Transverse colon (tissue), 4 donors: ENCODE measurements around the gene AARS2. TPM values are rescaled to one million over a fixed set of nuclear protein-coding genes. Genes with fewer than 3 reads are reported as not detected.

Experiments used
- DNase-seq: peaks from one replicate; pipeline ENCODE4 v3.0.0-alpha.2; 2019
- H3K27ac ChIP-seq, 4 donors: fragments of 200-600 bp; sonication (generic); 2 replicates each; pipeline ENCODE4 v1.5.1; 2016 to 2018; ENCODE audit warnings: inconsistent platforms in 4 of 4
- H3K27me3 ChIP-seq: fragments of 200-600 bp; sonication (generic); 2 replicates; pipeline ENCODE4 v1.5.1; 2017; ENCODE audit warnings: inconsistent platforms
- H3K36me3 ChIP-seq, 4 donors: fragments of 200-600 bp; sonication (generic); 2 replicates each; pipeline ENCODE4 v1.5.1; 2017 to 2019; ENCODE audit warnings: inconsistent platforms in 4 of 4
- H3K4me1 ChIP-seq, 4 donors: fragments of 200-600 bp; sonication (generic); 2 replicates each; pipeline ENCODE4 v1.5.1; 2017 to 2020; ENCODE audit warnings: inconsistent platforms in 4 of 4
- H3K4me3 ChIP-seq, 4 donors: fragments of 200-600 bp; sonication (generic); 1 replicate in 1 of 4; 2 replicates in 3 of 4; pipeline versions ENCODE4 v1.5.1 to v1.6.1; 2017 to 2019; ENCODE audit warnings: inconsistent platforms in 4 of 4
- H3K9me3 ChIP-seq, 2 donors: fragments of 200-600 bp; sonication (generic); 2 replicates each; pipeline ENCODE4 v1.5.1; 2017 to 2019; ENCODE audit warnings: inconsistent platforms in 2 of 2
- CTCF ChIP-seq, 5 experiments: fragments of 200-600 bp in 3 of 5; fragments of 450-650 bp in 2 of 5; sonication (generic) in 3 of 5; IDR thresholded peaks; 1 replicate in 2 of 5; 2 replicates in 3 of 5; pipeline ENCODE4 v1.5.1; 2016 to 2017; ENCODE audit warnings: antibody characterized with exemption in 5 of 5, inconsistent platforms in 3 of 5, mild to moderate bottlenecking in 2 of 5, moderate library complexity in 1 of 5
- EP300 ChIP-seq: sonication (generic); formaldehyde crosslinking; IDR thresholded peaks from one replicate; pipeline ENCODE4 v1.6.1; 2017; ENCODE audit warnings: antibody characterized with exemption, low read depth
- POLR2A ChIP-seq: fragments of 450-650 bp; IDR thresholded peaks from one replicate; pipeline ENCODE4 v1.6.1; 2016; ENCODE audit warnings: antibody characterized with exemption, mild to moderate bottlenecking, moderate library complexity
- POLR2AphosphoS5 ChIP-seq, 3 donors: sonication (generic); formaldehyde crosslinking; IDR thresholded peaks; one replicate each; pipeline ENCODE4 v1.6.1; 2016; ENCODE audit warnings: antibody characterized with exemption in 3 of 3
- WGBS, 2 donors: methylation state at CpG; one replicate each; pipeline ENCODE4 v1.1.5; 2018; ENCODE audit warnings: low coverage in 1 of 2; 5-methylcytosine and 5-hydroxymethylcytosine counted together
- in situ Hi-C, 4 donors: fragments of 200-750 bp; cut with MboI; loops; one replicate each; pipeline versions ENCODE4 v1.15.0 to v1.15.1; 2017; ENCODE audit warnings: low sequenced_read_pairs in 3 of 4, low pct_ligation_motif_present in 1 of 4, low pct_unique_long_range_greater_than_20kb in 1 of 4
- intact Hi-C: fragments of 100-400 bp; cut with DNase I; formaldehyde crosslinking; loops from one replicate; pipeline ENCODE4 v1.15.1; 2023; ENCODE audit warnings: low total_unique reads
- total RNA-seq, 4 donors: library from RNA; depleted of rRNA; stranded (reverse); fragments of >200 nt; gene quantifications; one replicate each; pipeline ENCODE4 v1.1.0, GENCODE V29; 2016

AARS2 gene
- total RNA-seq, 4 donors from 2014 or later: 9.1 to 18.3 (median 14.8) TPM

GRCh38 chr6:44285552-44286284, 27.4 kb downstream of the AARS2 start:
- no peak overlapping the region for H3K4me3 ChIP-seq
- no peak for DNase-seq
- 41 to 82% methylated on average over 3 to 25 of the region's 25 CpGs for WGBS, 2 donors
- no peak for TF ChIP-seq CTCF (IDR thresholded peaks at IDR 0.05)
- TF ChIP-seq EP300: no peak
- no peak for TF ChIP-seq POLR2A
- TF ChIP-seq POLR2AphosphoS5 (IDR thresholded peaks at IDR 0.05): no peak
- H3K9me3 ChIP-seq: no peaks in the 10 kb centered on the region
- H3K36me3 ChIP-seq: no peaks in the 10 kb centered on the region
- intact Hi-C loops: no loop called here
- H3K27ac ChIP-seq: no peak overlapping the region
- in situ Hi-C loops: no loop called here
- H3K4me1 ChIP-seq: no peaks in the 10 kb centered on the region
- peaks cover 46% of the 10 kb centered on the region for H3K27me3 ChIP-seq

- no peaks in the 10 kb centered on the region for H3K9me3 ChIP-seq
- in situ Hi-C loops: loop anchor here in 1 of 4 donors (5.0 kb wide), 1 partner anchor 47 kb away; no protein-coding TSS in a partner anchor
- H3K27ac ChIP-seq: no peak overlapping the region
- no peaks in the 10 kb centered on the region for H3K4me1 ChIP-seq
- no peak overlapping the region for H3K4me3 ChIP-seq
- 55 to 63% methylated on average over 2 to 4 of the region's 4 CpGs for WGBS, 2 donors
- intact Hi-C loops: no loop called here
- no peak for TF ChIP-seq POLR2A
- TF ChIP-seq POLR2AphosphoS5 (IDR thresholded peaks at IDR 0.05): no peak
- TF ChIP-seq EP300: no peak
- no peak for TF ChIP-seq CTCF (IDR thresholded peaks at IDR 0.05)
- H3K27me3 ChIP-seq: peaks cover 41% of the 10 kb centered on the region
- no peak for DNase-seq
- H3K36me3 ChIP-seq: no peaks in the 10 kb centered on the region
Observed at GRCh38 chr6:44284867-44285266, 28.3 kb downstream of the AARS2 start.

- intact Hi-C loops: no loop called here
Observed at GRCh38 chr6:44284121-44284520, 29.0 kb downstream of the AARS2 start.

More at GRCh38 chr6:44284121-44284520, 29.0 kb downstream of the AARS2 start:
- Histone ChIP-seq H3K27me3 (peaks cover 35% of the 10 kb centered on the region), H3K9me3 (no peaks in the 10 kb centered on the region), H3K27ac (no peak overlapping the region), H3K4me3 (no peak overlapping the region), H3K4me1 (no peaks in the 10 kb centered on the region), H3K36me3 (no peaks in the 10 kb centered on the region)
- in situ Hi-C loops: loop anchor here in 1 of 4 donors (5.0 kb wide), 1 partner anchor 48 kb away; no protein-coding TSS in a partner anchor
- DNase-seq: no peak
- TF ChIP-seq EP300 (no peak), CTCF (IDR thresholded peaks at IDR 0.05) (no peak), POLR2AphosphoS5 (IDR thresholded peaks at IDR 0.05) (no peak), POLR2A (no peak)
- 42 to 50% methylated on average over 2 of the region's 2 CpGs for WGBS, 2 donors
